B cell (primary cell): ENCODE data around the gene PCNX3. TPM values are rescaled to one million over a fixed set of nuclear protein-coding genes. Genes with fewer than 3 reads are reported as not detected.

ENCODE experiments used
- ATAC-seq: fragments of 200-7000 bp; cut with Tn5 transposase; one replicate; pipeline ENCODE4 v1.10.0; 2021; ENCODE audit warnings: low read depth, mild to moderate bottlenecking, moderate number of reproducible peaks, moderate library complexity
- CTCF ChIA-PET: fragments of 350-600 bp; sonication (Branson Sonifier 250); formaldehyde crosslinking; loops from one replicate; lab custom pipeline; 2021; ENCODE audit warnings: antibody characterized with exemption, inconsistent platforms; lab: Charles Lee
- POLR2A ChIA-PET: fragments of 350-600 bp; sonication (Branson Sonifier 250); formaldehyde crosslinking; loops from one replicate; lab custom pipeline; 2021; ENCODE audit warnings: antibody characterized with exemption; lab: Charles Lee
- DNase-seq: peaks from one replicate; pipeline ENCODE4 v3.0.0; 2013
- H2AFZ ChIP-seq: 2 replicates; pipeline ENCODE4 v1.6.1; 2012; ENCODE audit warnings: mild to moderate bottlenecking, low read depth, low read length; ENCODE audit not compliant: insufficient read depth, poor library complexity, severe bottlenecking
- H3K27ac ChIP-seq, 2 donors: 1 replicate in 1 of 2; 2 replicates in 1 of 2; pipeline ENCODE4 v1.5.1; 2012 to 2013; ENCODE audit warnings: low read length in 2 of 2, mild to moderate bottlenecking in 2 of 2, moderate library complexity in 1 of 2
- H3K27me3 ChIP-seq, 4 experiments: fragments of 200-600 bp in 1 of 4; sonication (generic) in 1 of 4; replicated peaks in 1 of 4; 1 replicate in 2 of 4; 2 replicates in 2 of 4; pipeline versions ENCODE4 v1.6.1 to v1.7.0; 2013 to 2016; ENCODE audit warnings: low read length in 3 of 4, mild to moderate bottlenecking in 2 of 4, mixed read lengths in 1 of 4, moderate library complexity in 1 of 4; ENCODE audit not compliant: insufficient read depth in 4 of 4, control insufficient read depth in 3 of 4; ENCODE audit errors: control extremely low read depth in 1 of 4
- H3K36me3 ChIP-seq, 2 experiments: replicated peaks in 1 of 2; 1 replicate in 1 of 2; 2 replicates in 1 of 2; pipeline versions ENCODE4 v1.6.1 to v1.7.1; 2013; ENCODE audit warnings: low read length in 1 of 2; ENCODE audit not compliant: insufficient read depth in 2 of 2, control insufficient read depth in 1 of 2; ENCODE audit errors: control extremely low read depth in 1 of 2, extremely low read depth in 1 of 2
- H3K4me1 ChIP-seq, 2 donors: fragments of 200-600 bp in 1 of 2; sonication (generic) in 1 of 2; 1 replicate in 1 of 2; 2 replicates in 1 of 2; pipeline versions ENCODE4 v1.5.1 to v1.6.1; 2013 to 2017; ENCODE audit warnings: low read length in 2 of 2; ENCODE audit not compliant: control insufficient read depth in 2 of 2, insufficient read depth in 2 of 2
- H3K4me2 ChIP-seq: replicated peaks from 2 replicates; pipeline ENCODE3; 2012; ENCODE audit warnings: mild to moderate bottlenecking, low read depth, low read length; ENCODE audit not compliant: poor library complexity, severe bottlenecking
- H3K4me3 ChIP-seq, 5 experiments: fragments of 200-600 bp in 1 of 5; sonication (generic) in 1 of 5; 1 replicate in 3 of 5; 2 replicates in 2 of 5; pipeline versions ENCODE4 v1.5.1 to v1.7.0; 2011 to 2016; ENCODE audit warnings: low read length in 4 of 5, mild to moderate bottlenecking in 4 of 5, low read depth in 2 of 5, control low read depth in 1 of 5, moderate library complexity in 1 of 5; ENCODE audit not compliant: insufficient read depth in 1 of 5; ENCODE audit errors: control extremely low read depth in 1 of 5, extremely low read depth in 1 of 5
- H3K79me2 ChIP-seq: fragments of 200-600 bp; sonication (generic); one replicate; pipeline ENCODE4 v1.6.0; 2016; ENCODE audit warnings: low read length; ENCODE audit not compliant: control insufficient read depth, insufficient read depth
- H3K9ac ChIP-seq: fragments of 200-600 bp; sonication (generic); 2 replicates; pipeline ENCODE4 v1.6.1; 2017; ENCODE audit warnings: mild to moderate bottlenecking, low read length, moderate library complexity
- H3K9me3 ChIP-seq, 3 donors: one replicate each; pipeline versions ENCODE4 v1.6.1 to v1.7.1; 2013; ENCODE audit warnings: low read length in 2 of 3; ENCODE audit not compliant: control insufficient read depth in 2 of 3, insufficient read depth in 1 of 3; ENCODE audit errors: control extremely low read depth in 1 of 3
- H4K20me1 ChIP-seq: 2 replicates; pipeline ENCODE4 v1.6.0; 2012; ENCODE audit warnings: mild to moderate bottlenecking, low read length; ENCODE audit not compliant: insufficient read depth, control insufficient read depth, poor library complexity, severe bottlenecking
- H3K27ac Mint-ChIP-seq: one replicate; pipeline ENCODE4 v1.8.0; 2021; ENCODE audit warnings: mixed read lengths
- H3K27me3 Mint-ChIP-seq: one replicate; pipeline ENCODE4 v1.8.0; 2021; ENCODE audit warnings: mixed read lengths
- H3K4me1 Mint-ChIP-seq: one replicate; pipeline ENCODE4 v1.8.0; 2021; ENCODE audit warnings: mixed read lengths
- H3K4me3 Mint-ChIP-seq: one replicate; pipeline ENCODE4 v1.8.0; 2021; ENCODE audit warnings: mixed read lengths
- H3K9me3 Mint-ChIP-seq: one replicate; pipeline ENCODE4 v1.8.0; 2022; ENCODE audit warnings: mixed read lengths; ENCODE audit not compliant: insufficient read depth
- CTCF ChIP-seq: fragments of 200-600 bp; IDR thresholded peaks from one replicate; pipeline ENCODE4 v1.8.0; 2022; ENCODE audit warnings: antibody characterized with exemption, mild to moderate bottlenecking
- EZH2 ChIP-seq: IDR thresholded peaks from 2 replicates; pipeline ENCODE4 v1.6.1; 2012; ENCODE audit warnings: borderline replicate concordance, low read depth, mild to moderate bottlenecking, moderate library complexity, low read length; ENCODE audit not compliant: insufficient read depth, poor library complexity, severe bottlenecking
- WGBS: methylation state at CpG from one replicate; pipeline ENCODE4 v1.1.5; 2013; ENCODE audit warnings: missing lambda C conversion rate; ENCODE audit not compliant: insufficient coverage; 5-methylcytosine and 5-hydroxymethylcytosine counted together
- intact Hi-C: fragments of 100-400 bp; cut with micrococcal nuclease; formaldehyde crosslinking; loops from one replicate; pipeline ENCODE4 v1.10.0; 2022
- polyA plus RNA-seq: library from polyadenylated mRNA; depleted of rRNA; stranded (reverse); fragments of >200 nt; gene quantifications from 2 replicates; pipeline ENCODE4 v1.2.3, GENCODE V29; 2012
- total RNA-seq, 2 donors: library from RNA; stranded (reverse); fragments of 120-200 nt in 1 of 2; gene quantifications; 1 replicate in 1 of 2; 2 replicates in 1 of 2; pipeline versions ENCODE4 v1.2.3 to v1.2.4, GENCODE V29; 2013 to 2022

PCNX3 gene
- total and polyA plus RNA-seq, 2 donors (not counting 1 experiment from before 2014, with no cell fraction given), result 61.5 to 62.8 TPM

GRCh38 chr11:65580031-65580692 is 35.4 kb upstream of the PCNX3 start:
- H3K9me3 Mint-ChIP-seq, result no peaks in the 10 kb centered on the region
- intact Hi-C loops, result no loop called here
- peaks cover 30% of the 10 kb centered on the region for H3K4me1 Mint-ChIP-seq
- Histone ChIP-seq H3K27ac (no peak overlapping the region), H3K27me3 (no peaks in the 10 kb centered on the region), H2AFZ (no peak overlapping the region), H3K9ac (no peak overlapping the region), H3K4me3 (no peak overlapping the region), H3K79me2 (peaks cover 8% of the 10 kb centered on the region), H3K4me1 (peaks cover 16 to 27% of the 10 kb centered on the region in 2 donors), H3K9me3 (no peaks in the 10 kb centered on the region), H4K20me1 (peaks cover 15% of the 10 kb centered on the region), H3K36me3 (peaks cover 6 to 51% of the 10 kb centered on the region in 2 experiments), H3K4me2 (no peak overlapping the region)
- no peak overlapping the region for H3K27ac Mint-ChIP-seq
- no peak for DNase-seq
- WGBS, result 96% methylated on average over 15 of the region's 19 CpGs
- no peak overlapping the region for H3K4me3 Mint-ChIP-seq
- ATAC-seq, result no peak
- TF ChIP-seq CTCF (no peak), EZH2 (no peak)
- POLR2A ChIA-PET, result interaction anchor here (0.6 kb wide), 1 partner anchor 59 kb away, joined by 4 read pairs; no protein-coding TSS in a partner anchor
- CTCF ChIA-PET, result interaction anchor here (0.6 to 5.5 kb wide), 2 partner anchors 8 to 794 kb away, joined by 3 to 97 read pairs; no protein-coding TSS in a partner anchor
- H3K27me3 Mint-ChIP-seq, result no peaks in the 10 kb centered on the region

GRCh38 chr11:65580756-65581155 is 34.8 kb upstream of the PCNX3 start:
- H3K79me2 ChIP-seq, result peaks cover 8% of the 10 kb centered on the region
- no peaks in the 10 kb centered on the region for H3K9me3 ChIP-seq
- POLR2A ChIA-PET, result interaction anchor here (1.3 kb wide), 1 partner anchor 29 kb away, joined by 4 read pairs; no protein-coding TSS in a partner anchor
- H3K4me3 ChIP-seq, result no peak overlapping the region
- DNase-seq (no peak), ATAC-seq (no peak)
- H3K4me1 ChIP-seq, result peaks cover 16 to 23% of the 10 kb centered on the region in 2 donors
- peaks cover 6 to 55% of the 10 kb centered on the region in 2 experiments for H3K36me3 ChIP-seq
- 92% methylated on average over 1 of the region's 8 CpGs for WGBS
- TF ChIP-seq EZH2, result no peak
- TF ChIP-seq CTCF, result no peak
- Mint-ChIP-seq H3K4me1 (peaks cover 25% of the 10 kb centered on the region), H3K27me3 (no peaks in the 10 kb centered on the region), H3K4me3 (no peak overlapping the region), H3K27ac (no peak overlapping the region), H3K9me3 (no peaks in the 10 kb centered on the region)
- H3K27me3 ChIP-seq, result no peaks in the 10 kb centered on the region
- intact Hi-C loops, result no loop called here
- no peak overlapping the region for H3K27ac ChIP-seq
- no peak overlapping the region for H2AFZ ChIP-seq
- no peak overlapping the region for H3K9ac ChIP-seq
- H4K20me1 ChIP-seq, result peaks cover 15% of the 10 kb centered on the region
- no peak overlapping the region for H3K4me2 ChIP-seq
- CTCF ChIA-PET, result interaction anchor here (2.6 kb wide), 1 partner anchor 13 kb away, joined by 7 read pairs; no protein-coding TSS in a partner anchor
